ENCODE data around the gene IPO13. TPM values are rescaled to one million over a fixed set of nuclear protein-coding genes. Genes with fewer than 3 reads are reported as not detected.

IPO13 gene
- total RNA-seq = 5.4 and 8.5 TPM in 2 replicates

GRCh38 chr1:43946236-43947060 is at the start of gene IPO13:
Gene IPO13, plus strand, starts transcription at chr1:43946950. Its CDS starts 651 bp downstream, at chr1:43947601.
- peak; percentile 95 to 96 for DNase-seq (ENCODE audit: low read depth in 2 of 2)

GRCh38 chr1:43898981-43899380 is 47.8 kb upstream of the IPO13 start:
- DNase-seq (ENCODE audit: low read depth in 2 of 2) = no peak

- DNase-seq (ENCODE audit: low read depth in 2 of 2) = no peak
These were observed 46.4 kb upstream of the IPO13 start for GRCh38 chr1:43900386-43900785.

GRCh38 chr1:43901196-43901961 is 45.4 kb upstream of the IPO13 start:
- DNase-seq (ENCODE audit: low read depth in 2 of 2) = peak in 1 of 2 donors; percentile 17

GRCh38 chr1:43902058-43902831 is 44.5 kb upstream of the IPO13 start:
- peak in 1 of 2 donors; percentile 16 for DNase-seq (ENCODE audit: low read depth in 2 of 2)

GRCh38 chr1:43904660-43905551 is 41.8 kb upstream of the IPO13 start:
- no peak for DNase-seq (ENCODE audit: low read depth in 2 of 2)

GRCh38 chr1:43908226-43908625 is 38.5 kb upstream of the IPO13 start:
- DNase-seq (ENCODE audit: low read depth in 2 of 2) = no peak

GRCh38 chr1:43908858-43909257 is 37.9 kb upstream of the IPO13 start:
- DNase-seq (ENCODE audit: low read depth in 2 of 2) = no peak

GRCh38 chr1:43910343-43910742 is 36.4 kb upstream of the IPO13 start:
- no peak for DNase-seq (ENCODE audit: low read depth in 2 of 2)

GRCh38 chr1:43912607-43913006 is 34.1 kb upstream of the IPO13 start:
- DNase-seq (ENCODE audit: low read depth in 2 of 2) = no peak

GRCh38 chr1:43913051-43913501 is 33.7 kb upstream of the IPO13 start:
- no peak for DNase-seq (ENCODE audit: low read depth in 2 of 2)

- no peak for DNase-seq (ENCODE audit: low read depth in 2 of 2)
These were observed 32.9 kb upstream of the IPO13 start for GRCh38 chr1:43913666-43914360.

- DNase-seq (ENCODE audit: low read depth in 2 of 2) = no peak
These were observed 31.9 kb upstream of the IPO13 start for GRCh38 chr1:43914576-43915525.

- no peak for DNase-seq (ENCODE audit: low read depth in 2 of 2)
These were observed 26.8 kb upstream of the IPO13 start for GRCh38 chr1:43919906-43920305.

GRCh38 chr1:43921022-43921421 is 25.7 kb upstream of the IPO13 start:
- no peak for DNase-seq (ENCODE audit: low read depth in 2 of 2)

GRCh38 chr1:43924516-43924915 is 22.2 kb upstream of the IPO13 start:
- no peak for DNase-seq (ENCODE audit: low read depth in 2 of 2)

- no peak for DNase-seq (ENCODE audit: low read depth in 2 of 2)
These were observed 20.9 kb upstream of the IPO13 start for GRCh38 chr1:43925846-43926245.

- peak in 1 of 2 donors; percentile 37 for DNase-seq (ENCODE audit: low read depth in 2 of 2)
These were observed 16.4 kb upstream of the IPO13 start for GRCh38 chr1:43930168-43930948.
